Activated T-cell treated with anti-CD3 and anti-CD28 coated beads, Interleukin-2, amount 50 U/mL, for 48 hours (primary cell): ENCODE measurements around the gene TPD52L1.
A peak's percentile ranks its signal among the peaks of the same experiment; 100 is the strongest.
"Not testable (repeated sequence)": the region's sequence is repeated elsewhere in the genome, so short reads cannot be mapped to it uniquely, and the experiment has no call there.

Experiments
- DNase-seq, 2 experiments: peaks; one replicate each; pipeline ENCODE4 v3.0.0-alpha.2; 2020

The TPD52L1 gene

GRCh38 chr6:125144822-125145221, 8.8 kb upstream of the TPD52L1 start:
- DNase-seq, result no peak

- no peak for DNase-seq
These were observed 4.1 kb upstream of the TPD52L1 start for GRCh38 chr6:125149256-125150144.

DNA sequence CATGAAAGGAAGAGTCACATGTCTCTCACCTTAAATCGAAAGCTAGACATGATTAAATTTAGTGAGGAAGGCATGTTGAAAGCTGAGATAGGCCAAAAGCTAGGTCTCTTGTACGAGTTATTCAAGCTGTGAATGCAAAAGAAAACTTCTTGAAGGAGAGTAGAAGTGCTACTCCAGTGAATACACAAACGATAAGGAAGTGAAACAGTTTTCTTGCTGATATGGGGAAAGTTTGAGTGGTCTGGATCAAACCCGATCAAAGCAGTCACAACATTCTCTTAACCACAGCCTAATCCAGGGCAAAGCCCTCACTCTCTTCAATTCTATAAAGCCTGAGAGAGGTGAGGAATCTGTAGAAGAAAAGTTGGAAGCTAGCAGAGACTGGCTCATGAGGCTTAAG, 1.9 kb upstream of the TPD52L1 start:
- no peak for DNase-seq

- peak in 1 of 2 experiments; percentile 17 for DNase-seq
These were observed 666 bp downstream of the TPD52L1 start for GRCh38 chr6:125154118-125154760.

DNA sequence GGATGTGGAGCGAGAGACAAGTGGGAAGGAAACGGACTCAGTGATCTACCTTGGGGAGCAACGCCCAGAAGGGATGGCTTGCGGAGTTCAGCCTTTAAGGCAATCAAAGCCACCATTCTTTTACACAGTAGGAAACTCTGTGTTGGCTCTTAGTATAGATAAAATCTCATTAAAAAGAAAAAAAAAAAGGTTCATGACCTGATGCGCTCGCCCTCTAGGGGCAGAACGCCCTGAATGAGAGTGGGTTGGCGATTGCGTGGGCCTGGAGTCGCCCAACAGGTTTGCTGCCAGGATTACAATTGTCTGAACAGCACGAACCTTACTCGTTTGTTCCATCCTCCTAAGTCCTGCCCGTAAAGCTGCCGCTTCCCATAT, 1.2 kb downstream of the TPD52L1 start:
- peak; percentile 25 to 33 for DNase-seq

DNA sequence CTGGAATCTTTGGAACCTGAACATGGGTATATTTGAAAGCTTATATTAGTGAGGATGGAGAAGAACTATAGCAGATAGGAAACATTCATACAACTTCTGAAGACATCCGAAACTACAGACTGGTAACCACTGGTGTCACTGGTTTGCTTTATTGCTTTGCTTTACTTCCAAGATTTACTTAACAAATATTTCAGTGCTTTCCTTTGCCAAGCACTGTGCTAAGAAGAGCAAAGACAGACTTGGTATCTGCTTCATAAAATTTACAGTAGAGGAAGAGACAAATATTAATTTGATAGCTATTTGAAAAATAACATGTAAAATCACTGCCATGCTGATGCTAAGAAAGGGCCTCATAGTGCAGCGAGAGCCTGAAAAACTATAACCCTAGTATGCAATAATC, 1.8 kb downstream of the TPD52L1 start:
- DNase-seq, result no peak

DNA sequence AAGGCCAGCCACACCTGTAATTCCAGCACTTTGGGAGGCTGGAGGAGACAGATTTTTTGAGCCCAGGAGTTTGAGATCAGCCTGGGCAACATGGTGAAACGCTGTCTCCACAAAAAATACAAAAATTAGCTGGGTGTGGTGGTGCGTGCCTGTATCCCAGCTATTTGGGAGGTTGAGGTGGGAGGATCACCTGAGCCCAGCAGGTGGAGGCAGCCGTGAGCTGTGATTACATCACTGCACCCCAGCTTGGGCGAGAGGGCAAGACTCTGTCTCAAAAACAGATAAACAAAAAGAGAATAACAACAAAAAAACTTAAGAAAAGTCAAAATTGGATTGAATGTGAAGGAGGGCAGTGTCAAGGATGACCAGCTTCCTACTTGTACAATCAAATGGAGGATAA, 2.9 kb downstream of the TPD52L1 start:
- no peak for DNase-seq

DNA sequence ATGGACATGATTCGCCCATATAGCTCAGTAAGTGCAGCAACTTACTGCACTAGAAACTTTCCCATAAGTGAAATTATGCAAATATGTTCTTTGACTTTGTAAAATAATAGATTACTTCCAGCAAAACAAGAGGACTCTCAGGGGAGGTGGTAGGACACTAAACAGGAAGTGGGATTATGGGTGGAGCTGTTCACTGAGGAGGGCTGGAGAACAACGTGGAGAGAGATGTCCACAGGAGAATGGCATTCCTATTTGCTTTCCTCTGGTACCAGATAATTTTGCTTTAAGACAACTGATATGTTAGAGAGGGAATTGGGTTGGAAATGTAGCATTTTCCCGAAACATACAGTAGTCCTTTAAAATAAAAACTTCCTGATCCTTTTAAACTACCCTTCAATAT, 3.7 kb downstream of the TPD52L1 start:
- DNase-seq, result no peak

DNA sequence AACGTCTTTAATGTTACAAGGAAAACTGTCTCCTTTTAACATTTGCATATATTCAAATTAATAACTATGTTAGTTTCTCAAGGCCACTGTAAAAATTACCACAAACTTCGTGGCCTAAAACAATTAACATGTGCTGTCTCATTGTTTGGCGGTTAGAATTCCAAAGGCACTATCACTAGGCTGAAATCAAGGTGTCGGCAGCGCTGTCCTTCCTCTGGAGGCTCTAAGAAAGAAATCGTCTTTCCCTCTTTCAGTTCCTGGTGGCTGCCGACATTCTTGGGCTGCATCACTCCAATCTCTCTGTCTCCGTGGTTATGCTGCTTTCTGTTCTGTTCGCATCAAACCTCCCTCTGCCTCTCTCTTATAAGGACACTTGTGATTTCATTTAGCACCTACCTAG, 4.2 kb downstream of the TPD52L1 start:
- no peak for DNase-seq

- not testable (repeated sequence) for DNase-seq
These were observed 9.8 kb downstream of the TPD52L1 start for GRCh38 chr6:125163339-125163738.

DNA sequence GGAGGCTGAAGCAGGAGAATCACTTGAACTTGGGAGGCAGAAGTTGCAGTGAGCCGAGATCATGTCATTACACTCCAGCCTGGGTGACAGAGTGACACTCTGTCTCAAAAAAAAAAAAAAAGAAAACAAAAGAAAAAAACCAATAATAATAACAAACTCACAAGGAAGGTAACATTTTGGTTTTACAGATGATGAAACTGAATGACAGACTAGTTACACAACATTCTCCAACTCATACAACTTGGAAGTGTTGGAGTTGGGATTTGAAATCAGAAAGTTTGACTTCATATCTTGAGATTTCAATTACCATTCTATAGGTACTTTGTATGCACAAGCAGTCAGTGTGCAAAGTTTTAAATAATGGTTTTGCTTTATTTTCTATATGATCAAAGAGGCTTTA, 10.2 kb downstream of the TPD52L1 start:
- no peak for DNase-seq

DNA sequence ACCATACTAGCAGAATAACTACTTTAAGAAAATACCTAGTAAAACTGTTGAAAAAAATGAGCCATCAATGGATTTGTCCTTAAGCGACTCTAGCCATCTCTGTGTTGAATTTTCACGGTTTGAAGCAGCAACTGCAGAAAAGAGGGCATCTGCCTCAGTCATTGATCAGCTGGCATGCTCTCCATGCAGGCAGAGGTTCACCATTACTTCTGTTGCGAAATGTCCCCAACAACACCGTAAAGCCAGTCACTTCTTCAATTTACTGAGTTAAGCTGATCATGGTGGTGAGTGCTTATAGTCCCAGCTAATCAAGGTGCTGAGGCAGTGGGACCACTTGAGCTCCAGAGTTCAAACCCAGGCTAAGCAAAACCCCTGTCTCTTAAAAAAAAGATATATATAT, 11.1 kb downstream of the TPD52L1 start:
- no peak for DNase-seq

DNA sequence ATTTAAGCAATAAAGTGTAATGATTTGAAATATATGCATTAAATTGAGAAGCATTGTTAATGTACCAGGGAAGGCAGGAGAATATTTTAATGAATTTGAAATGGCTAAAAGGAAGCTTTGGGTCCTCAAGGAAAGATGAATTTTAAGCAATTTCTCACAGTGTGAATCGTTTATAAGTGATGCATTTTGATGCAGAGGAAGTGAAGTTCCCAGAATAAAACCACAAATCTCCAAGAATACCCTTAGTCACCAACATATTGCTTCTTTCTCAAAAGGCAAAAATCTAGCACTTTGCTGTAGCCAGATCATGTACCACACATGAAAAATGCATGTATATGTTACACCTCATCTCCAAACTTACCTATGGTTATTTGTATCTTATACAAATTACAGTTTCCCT, 11.7 kb downstream of the TPD52L1 start:
- DNase-seq, result no peak

DNA sequence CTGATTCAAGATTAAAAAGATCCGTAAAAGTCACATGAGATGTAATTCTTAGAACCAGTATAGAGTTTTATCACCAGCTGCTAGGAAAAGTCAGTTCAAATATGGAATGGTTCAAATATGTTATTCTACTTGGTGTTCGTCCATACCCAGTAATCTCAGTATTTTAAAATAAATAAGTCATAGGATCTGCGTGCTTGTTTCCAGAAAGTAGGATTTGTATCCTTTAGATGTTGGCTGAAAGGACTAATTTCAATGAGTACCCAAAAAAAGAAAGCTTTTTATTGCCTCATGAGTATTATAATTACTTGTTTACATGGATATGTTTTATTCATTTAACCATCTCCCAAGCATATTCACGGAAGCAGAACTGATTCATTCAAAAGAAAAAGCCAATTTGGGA, 12.2 kb downstream of the TPD52L1 start:
- no peak for DNase-seq

GRCh38 chr6:125166711-125167110, 13.1 kb downstream of the TPD52L1 start:
- no peak for DNase-seq

DNA sequence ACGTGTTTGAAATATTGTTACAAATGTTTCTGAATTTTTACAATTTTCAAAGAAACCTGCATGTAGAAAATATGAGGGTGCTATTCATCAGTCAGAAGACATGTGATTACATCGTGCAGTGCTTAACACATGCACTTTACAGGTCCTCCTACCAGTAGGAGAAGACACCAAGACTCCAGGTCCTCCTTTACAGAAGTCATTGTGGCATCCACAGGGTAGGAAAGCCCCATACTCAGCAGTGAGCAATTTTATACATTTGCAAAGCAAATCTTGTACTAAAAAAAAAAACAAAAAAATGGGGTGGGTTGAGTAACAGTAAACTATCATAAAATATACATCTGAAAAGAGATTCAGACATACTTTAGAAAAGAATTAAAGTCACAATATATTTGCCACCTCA, 14.0 kb downstream of the TPD52L1 start:
- DNase-seq, result no peak

- no peak for DNase-seq
These were observed 15.5 kb downstream of the TPD52L1 start for GRCh38 chr6:125169058-125169457.

GRCh38 chr6:125169522-125169921, 15.9 kb downstream of the TPD52L1 start:
- DNase-seq, result no peak

DNA sequence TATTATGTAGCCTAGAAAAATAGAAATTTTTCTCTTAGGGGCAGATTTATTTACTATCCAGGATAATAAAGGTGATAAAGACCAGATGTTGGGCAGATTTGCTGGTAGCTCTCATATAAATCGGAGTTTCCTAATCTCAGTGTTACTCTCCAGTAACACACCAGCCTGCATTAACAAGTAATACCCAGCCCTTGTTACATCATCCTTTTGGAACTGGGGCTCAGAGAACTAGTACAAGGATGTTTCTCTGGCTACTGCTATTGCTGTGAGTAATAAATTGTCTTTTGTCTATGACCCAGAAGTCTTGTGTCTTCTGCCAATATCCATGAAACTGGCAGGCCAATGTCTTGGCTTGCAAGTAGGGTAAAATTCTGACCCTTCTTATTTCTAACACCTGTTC, 16.8 kb downstream of the TPD52L1 start:
- no peak for DNase-seq

DNA sequence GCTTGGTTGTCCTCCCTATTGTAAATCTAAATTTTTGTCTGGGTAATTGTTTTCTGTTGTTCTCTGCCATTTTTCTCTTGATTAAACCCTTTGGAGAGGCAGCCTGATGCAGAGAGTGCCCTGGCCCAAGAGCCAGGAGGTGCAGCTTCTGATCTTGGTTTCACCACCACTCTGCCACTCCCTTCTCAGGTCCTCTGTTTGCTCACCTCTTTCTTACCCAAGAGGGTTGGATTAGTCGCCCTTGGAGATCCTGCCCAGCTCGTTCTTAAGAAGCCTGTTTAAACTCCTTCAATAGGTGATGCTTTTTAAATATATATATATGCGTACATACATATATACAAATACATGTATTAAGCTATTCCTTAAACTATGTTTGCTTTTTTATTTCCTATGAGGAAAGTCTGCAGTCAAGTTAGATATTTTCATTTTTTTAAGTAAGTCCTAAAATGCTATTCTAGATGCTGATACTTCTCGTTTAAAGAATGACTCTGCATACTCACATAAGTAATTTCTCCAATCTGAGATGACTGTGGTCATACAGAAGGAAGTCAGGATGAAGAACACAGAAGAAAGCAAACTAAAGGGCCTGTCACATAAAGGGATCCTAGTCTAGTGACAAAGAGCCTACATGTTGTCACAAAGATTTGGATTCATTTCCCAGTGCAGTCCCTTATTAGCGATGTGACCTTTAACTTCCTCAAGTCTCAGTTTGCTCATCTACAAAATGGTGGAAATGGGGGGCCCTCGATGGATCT, 19.9 kb downstream of the TPD52L1 start:
- no peak for DNase-seq

DNA sequence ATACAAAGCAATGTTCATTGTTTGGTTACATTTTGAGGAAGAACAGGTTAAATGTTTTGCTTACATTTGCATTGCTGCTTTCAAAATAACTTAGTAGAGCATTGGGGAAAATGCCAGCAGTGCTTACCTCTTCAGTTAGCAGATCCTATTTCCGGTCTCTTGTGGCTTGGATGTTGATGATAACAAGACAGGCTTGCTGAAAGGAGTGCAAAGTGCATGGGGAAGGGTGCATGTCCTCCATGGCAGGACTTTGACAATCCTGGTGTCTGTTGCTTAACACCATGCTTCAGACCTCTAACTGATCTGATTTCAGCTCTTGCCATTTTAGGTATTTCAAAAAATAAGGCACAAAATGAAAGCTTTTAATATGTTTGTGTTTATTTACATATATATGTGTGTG, 21.1 kb downstream of the TPD52L1 start:
- no peak for DNase-seq

- DNase-seq, result no peak
These were observed 22.0 kb downstream of the TPD52L1 start for GRCh38 chr6:125175466-125176048.

- DNase-seq, result no peak
These were observed 28.9 kb downstream of the TPD52L1 start for GRCh38 chr6:125182237-125183008.
